ENCODE data around the gene OOEP.
"Not testable (repeated sequence)": the region's sequence is repeated elsewhere in the genome, so short reads cannot be mapped to it uniquely, and the experiment has no call there.

Gene OOEP
- total RNA-seq: 0 to 1.3 (median 0.10) reads per million in 9 experiments

DNA sequence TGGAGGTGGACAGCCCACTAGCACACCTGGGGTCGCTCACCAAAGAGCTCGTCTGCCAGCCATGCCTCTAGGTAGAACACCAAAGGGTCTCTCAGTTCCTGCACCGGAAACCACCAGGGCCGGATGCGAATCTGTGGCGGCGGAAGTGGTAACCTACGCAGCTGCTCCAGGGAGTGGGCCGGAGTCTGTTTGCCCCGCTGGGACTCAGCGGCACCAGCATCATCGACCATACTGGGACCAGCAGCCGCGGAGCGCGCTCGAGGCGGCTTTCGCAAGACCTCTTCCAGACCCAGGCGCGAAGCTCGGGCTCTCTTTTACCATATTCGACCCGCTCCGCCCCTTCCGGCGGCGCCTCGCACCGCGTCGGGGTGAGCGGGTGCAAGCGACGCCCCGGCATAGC is at the start of gene OOEP:
Gene OOEP (minus strand): TSS at position 335 of the 400 bp plus-strand sequence. CDS start 105 bp downstream, at position 230.
- Mint-ChIP-seq H3K27ac (no peak within 1 kb of the TSS), H3K9me3 (no peaks in the 10 kb centered on the region), H3K4me1 (ENCODE audit: low read depth in 2 of 2) (no peaks in the 10 kb centered on the region), H3K4me3 (no peak within 1 kb of the TSS), H3K36me3 (ENCODE audit: insufficient read depth) (no peaks in the 10 kb centered on the region), H3K27me3 (no peaks in the 10 kb centered on the region)
- ATAC-seq (replicated peaks) (no peak), DNase-seq (no peak)

- no peaks in the 10 kb centered on the region for H3K27me3 Mint-ChIP-seq
- H3K4me1 Mint-ChIP-seq (ENCODE audit: low read depth in 2 of 2): peaks cover 18 to 24% of the 10 kb centered on the region in 2 donors
- H3K9me3 Mint-ChIP-seq: no peaks in the 10 kb centered on the region
- peak overlapping the region; percentile 40 to 44 for H3K4me3 Mint-ChIP-seq
- peaks cover 7% of the 10 kb centered on the region for H3K36me3 Mint-ChIP-seq (ENCODE audit: insufficient read depth)
- no peak for DNase-seq
- peak overlapping the region; percentile 73 to 86 for H3K27ac Mint-ChIP-seq
- ATAC-seq (replicated peaks): no peak
Measured at GRCh38 chr6:73418081-73418741, 48.5 kb upstream of the OOEP start.

- no peaks in the 10 kb centered on the region for H3K27me3 Mint-ChIP-seq
- H3K4me1 Mint-ChIP-seq (ENCODE audit: low read depth in 2 of 2): peaks cover 3 to 8% of the 10 kb centered on the region in 2 donors
- ATAC-seq (replicated peaks) (no peak), DNase-seq (no peak)
- peaks cover 10% of the 10 kb centered on the region for H3K36me3 Mint-ChIP-seq (ENCODE audit: insufficient read depth)
- H3K4me3 Mint-ChIP-seq: no peak overlapping the region
- H3K9me3 Mint-ChIP-seq: no peaks in the 10 kb centered on the region
- H3K27ac Mint-ChIP-seq: no peak overlapping the region
Measured at GRCh38 chr6:73413102-73413501, 43.4 kb upstream of the OOEP start.

- no peak overlapping the region for H3K27ac Mint-ChIP-seq
- ATAC-seq (replicated peaks): no peak
- H3K36me3 Mint-ChIP-seq (ENCODE audit: insufficient read depth): peaks cover 20% of the 10 kb centered on the region
- no peaks in the 10 kb centered on the region for H3K9me3 Mint-ChIP-seq
- no peak for DNase-seq
- H3K4me3 Mint-ChIP-seq: no peak overlapping the region
- no peaks in the 10 kb centered on the region for H3K27me3 Mint-ChIP-seq
- no peaks in the 10 kb centered on the region for H3K4me1 Mint-ChIP-seq (ENCODE audit: low read depth in 2 of 2)
Measured at GRCh38 chr6:73409395-73409794, 39.7 kb upstream of the OOEP start.

DNA sequence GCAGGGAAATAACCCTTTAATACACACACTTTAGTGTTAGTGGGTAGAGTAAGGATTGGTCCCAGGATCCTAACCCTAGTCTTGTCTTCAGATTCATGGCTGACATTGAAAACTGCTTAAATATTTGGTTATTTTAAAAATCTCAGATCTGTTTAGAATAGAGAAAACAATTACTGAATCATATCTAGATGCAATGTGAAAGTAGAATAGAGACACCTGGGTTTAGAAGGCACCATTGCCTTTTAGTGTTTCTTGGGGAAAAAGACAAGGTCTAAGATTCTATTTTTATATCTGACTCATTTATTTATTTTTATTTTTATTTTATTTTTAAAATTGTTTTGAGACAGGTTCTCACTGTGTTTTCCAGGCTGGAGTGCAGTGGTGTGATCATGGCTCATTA is 31.0 kb upstream of the OOEP start:
- Mint-ChIP-seq H3K27ac (no peak overlapping the region), H3K4me3 (no peak overlapping the region), H3K9me3 (no peaks in the 10 kb centered on the region), H3K4me1 (ENCODE audit: low read depth in 2 of 2) (peaks cover 0 to 4% of the 10 kb centered on the region in 2 donors), H3K27me3 (no peaks in the 10 kb centered on the region), H3K36me3 (ENCODE audit: insufficient read depth) (peaks cover 11% of the 10 kb centered on the region)
- ATAC-seq (replicated peaks) (no peak), DNase-seq (no peak)

- DNase-seq: no peak
Measured at GRCh38 chr6:73395875-73396274, 26.2 kb upstream of the OOEP start.

DNA sequence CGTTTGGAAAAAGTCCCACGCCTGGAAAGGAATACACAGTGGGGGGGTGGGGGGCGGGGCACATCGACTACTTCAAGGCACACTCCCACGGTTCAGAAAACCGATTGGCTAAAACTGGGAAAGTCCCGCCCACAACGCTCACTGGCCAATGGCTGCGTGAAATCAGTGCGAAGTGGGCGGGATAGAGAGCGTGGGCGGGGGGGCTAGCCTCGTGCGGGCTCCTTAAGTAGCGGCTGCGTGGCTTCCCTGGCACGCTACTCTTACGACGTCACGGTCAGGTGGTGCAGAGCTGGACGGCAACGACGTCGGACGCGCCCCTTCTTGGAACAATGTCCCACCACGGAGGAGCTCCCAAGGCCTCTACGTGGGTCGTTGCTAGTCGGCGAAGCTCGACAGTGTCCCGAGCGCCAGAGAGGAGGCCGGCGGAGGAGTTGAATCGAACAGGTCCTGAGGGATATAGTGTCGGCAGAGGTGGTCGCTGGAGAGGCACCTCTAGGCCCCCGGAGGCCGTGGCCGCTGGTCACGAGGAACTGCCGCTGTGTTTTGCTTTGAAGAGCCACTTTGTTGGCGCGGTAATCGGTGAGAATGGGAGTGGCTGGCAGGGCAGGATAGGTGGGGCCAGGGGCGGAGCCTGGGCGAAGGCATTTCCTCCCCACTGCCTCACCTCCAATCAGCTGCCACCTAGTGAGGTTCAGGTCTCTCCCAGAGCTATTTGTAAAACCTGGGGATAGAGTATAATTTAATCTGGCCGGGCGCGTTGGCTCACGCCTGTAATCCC is 25.1 kb upstream of the OOEP start, which contains the start of gene DDX43:
Gene DDX43 (plus strand): TSS at position 252 of the 778 bp plus-strand sequence. CDS start 78 bp downstream, at position 330.
- DNase-seq (peak; percentile 43 to 53 (median 49)), ATAC-seq (replicated peaks) (peak; percentile 89)
- H3K9me3 Mint-ChIP-seq: no peaks in the 10 kb centered on the region
- no peaks in the 10 kb centered on the region for H3K36me3 Mint-ChIP-seq (ENCODE audit: insufficient read depth)
- H3K27ac Mint-ChIP-seq: peak within 1 kb of the TSS; percentile 82 to 97
- H3K27me3 Mint-ChIP-seq: no peaks in the 10 kb centered on the region
- H3K4me1 Mint-ChIP-seq (ENCODE audit: low read depth in 2 of 2): peaks cover 14 to 15% of the 10 kb centered on the region in 2 donors
- H3K4me3 Mint-ChIP-seq: peak within 1 kb of the TSS; percentile 80 to 85

More at GRCh38 chr6:73395875-73396274, 26.2 kb upstream of the OOEP start:
- H3K4me1 Mint-ChIP-seq (ENCODE audit: low read depth in 2 of 2): peaks cover 13 to 15% of the 10 kb centered on the region in 2 donors
- H3K9me3 Mint-ChIP-seq: no peaks in the 10 kb centered on the region
- no peak for ATAC-seq (replicated peaks)
- H3K36me3 Mint-ChIP-seq (ENCODE audit: insufficient read depth): no peaks in the 10 kb centered on the region
- peak overlapping the region in 1 of 2 donors; percentile 97 for H3K27ac Mint-ChIP-seq
- no peak overlapping the region for H3K4me3 Mint-ChIP-seq
- no peaks in the 10 kb centered on the region for H3K27me3 Mint-ChIP-seq

DNA sequence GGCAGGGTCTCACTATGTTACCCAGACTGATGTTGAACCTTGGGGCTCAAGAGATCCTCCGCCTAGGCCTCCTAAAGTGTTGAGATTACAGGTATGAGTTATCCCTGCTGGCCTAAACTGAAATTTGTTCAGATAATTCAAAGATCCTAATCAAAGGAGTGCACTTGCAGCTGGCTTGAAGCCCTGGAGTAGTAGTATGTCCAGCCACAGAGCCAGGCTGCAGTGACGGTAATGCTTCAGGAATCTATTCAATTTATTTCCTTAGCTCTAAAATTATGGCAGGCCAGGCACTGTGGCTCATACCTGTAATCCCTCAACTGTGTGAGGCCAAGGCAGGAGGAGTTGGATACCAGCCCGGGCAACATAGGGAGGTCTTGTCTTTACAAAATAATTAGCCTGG is 23.6 kb upstream of the OOEP start:
- Mint-ChIP-seq H3K4me3 (no peak overlapping the region), H3K27me3 (no peaks in the 10 kb centered on the region)
- no peak for DNase-seq

DNA sequence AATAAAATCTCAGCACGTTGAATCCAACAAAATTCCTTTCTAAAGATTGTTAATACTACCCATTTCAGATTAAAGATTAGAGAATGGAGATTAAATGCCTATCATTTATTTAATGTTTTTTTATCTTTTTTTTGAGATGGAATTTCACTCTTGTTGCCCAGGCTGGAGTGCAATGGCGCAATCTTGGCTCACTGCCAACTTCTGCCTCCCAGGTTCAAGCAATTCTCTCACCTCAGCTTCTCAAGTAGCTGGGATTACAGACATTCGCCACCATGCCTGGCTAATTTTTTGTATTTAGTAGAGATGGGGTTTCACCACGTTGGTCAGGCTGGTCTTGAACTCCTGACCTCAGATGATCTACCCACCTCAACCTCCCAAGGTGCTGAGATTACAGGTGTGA is 22.5 kb upstream of the OOEP start:
- not testable (repeated sequence) for H3K4me3 Mint-ChIP-seq; ATAC-seq (replicated peaks); DNase-seq; H3K36me3 Mint-ChIP-seq (ENCODE audit: insufficient read depth); H3K27me3 Mint-ChIP-seq; H3K9me3 Mint-ChIP-seq
- Mint-ChIP-seq H3K4me1 (ENCODE audit: low read depth in 2 of 2) (peaks cover 20 to 23% of the 10 kb centered on the region in 2 donors), H3K27ac (peak overlapping the region; percentile 26 to 66)

More for the DNA sequence above, 23.6 kb upstream of the OOEP start:
- H3K4me1 Mint-ChIP-seq (ENCODE audit: low read depth in 2 of 2): peaks cover 20 to 23% of the 10 kb centered on the region in 2 donors
- H3K27ac Mint-ChIP-seq: no peak overlapping the region
- H3K36me3 Mint-ChIP-seq (ENCODE audit: insufficient read depth): no peaks in the 10 kb centered on the region
- ATAC-seq (replicated peaks): no peak
- no peaks in the 10 kb centered on the region for H3K9me3 Mint-ChIP-seq

GRCh38 chr6:73391675-73392074 is 22.0 kb upstream of the OOEP start:
- DNase-seq (no peak), ATAC-seq (replicated peaks) (no peak)
- Mint-ChIP-seq H3K9me3 (no peaks in the 10 kb centered on the region), H3K27ac (peak overlapping the region in 1 of 2 donors; percentile 66), H3K4me1 (ENCODE audit: low read depth in 2 of 2) (peaks cover 20 to 23% of the 10 kb centered on the region in 2 donors), H3K4me3 (peak overlapping the region in 1 of 2 donors; percentile 35), H3K36me3 (ENCODE audit: insufficient read depth) (no peaks in the 10 kb centered on the region), H3K27me3 (no peaks in the 10 kb centered on the region)

DNA sequence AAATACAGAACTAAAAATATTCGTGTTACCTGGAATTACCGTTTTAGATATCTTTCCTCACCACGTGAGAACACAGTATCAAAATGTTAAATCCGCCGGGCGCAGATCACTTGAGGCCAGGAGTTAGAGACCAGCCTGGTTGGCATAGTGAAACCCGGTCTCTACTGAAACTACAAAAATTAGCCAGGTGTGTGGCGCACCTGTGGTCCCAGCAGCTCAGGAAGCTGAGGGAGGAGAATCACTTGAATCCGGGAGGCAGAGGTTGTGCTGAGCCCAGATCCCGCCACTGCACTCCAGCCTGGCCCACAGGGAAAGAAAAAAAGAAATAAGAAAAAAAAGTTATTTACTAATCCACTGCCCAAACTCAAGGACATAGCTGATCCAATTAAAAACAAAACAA is 20.2 kb upstream of the OOEP start:
- peaks cover 15 to 20% of the 10 kb centered on the region in 2 donors for H3K4me1 Mint-ChIP-seq (ENCODE audit: low read depth in 2 of 2)
- DNase-seq (no peak), ATAC-seq (replicated peaks) (no peak)
- no peaks in the 10 kb centered on the region for H3K27me3 Mint-ChIP-seq
- H3K4me3 Mint-ChIP-seq: no peak overlapping the region
- H3K9me3 Mint-ChIP-seq: no peaks in the 10 kb centered on the region
- no peaks in the 10 kb centered on the region for H3K36me3 Mint-ChIP-seq (ENCODE audit: insufficient read depth)
- H3K27ac Mint-ChIP-seq: peak overlapping the region in 1 of 2 donors; percentile 89

DNA sequence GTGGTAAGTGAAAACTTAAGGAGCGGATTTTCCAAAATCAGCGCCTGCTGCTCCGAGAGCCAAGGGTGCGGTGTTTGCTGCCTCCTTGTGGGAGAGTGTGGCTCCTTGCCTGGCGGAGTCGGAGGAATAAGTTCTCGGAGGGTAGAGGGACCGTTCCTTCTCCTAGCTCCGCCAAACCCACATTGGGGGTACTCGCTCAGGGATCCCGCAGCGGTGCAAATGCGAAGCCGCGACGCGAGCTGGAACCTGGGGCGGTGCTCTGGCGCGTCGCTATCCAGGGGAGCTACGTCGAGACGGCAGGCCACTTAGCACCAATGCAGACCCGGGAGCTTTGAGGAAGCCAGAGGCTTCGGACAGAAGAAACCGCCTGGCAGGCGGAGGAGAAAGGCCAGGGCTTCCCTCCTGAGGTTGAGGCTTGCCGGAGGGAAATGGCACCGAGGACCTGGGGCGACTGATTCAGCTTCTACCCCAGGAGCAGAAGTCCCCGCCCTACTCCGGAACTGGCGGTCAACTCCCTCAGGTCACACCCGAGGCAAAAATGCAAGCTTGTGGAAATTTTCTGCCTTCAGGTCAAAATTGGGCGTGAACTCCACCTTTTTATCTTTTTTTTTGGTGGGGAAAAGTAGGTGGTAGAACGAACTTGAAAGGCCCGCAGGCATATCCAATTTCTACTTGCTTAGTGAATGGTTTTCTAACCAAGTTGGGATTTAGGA is 19.3 kb upstream of the OOEP start:
- peak; percentile 32 to 35 (median 33) for DNase-seq
- Mint-ChIP-seq H3K4me3 (peak overlapping the region; percentile 83 to 89), H3K27ac (peak overlapping the region; percentile 89 to 90), H3K36me3 (ENCODE audit: insufficient read depth) (no peaks in the 10 kb centered on the region), H3K9me3 (no peaks in the 10 kb centered on the region), H3K4me1 (ENCODE audit: low read depth in 2 of 2) (peaks cover 13 to 18% of the 10 kb centered on the region in 2 donors), H3K27me3 (no peaks in the 10 kb centered on the region)
- peak; percentile 92 for ATAC-seq (replicated peaks)

GRCh38 chr6:73388433-73388799 is 18.7 kb upstream of the OOEP start:
- no peaks in the 10 kb centered on the region for H3K36me3 Mint-ChIP-seq (ENCODE audit: insufficient read depth)
- H3K27ac Mint-ChIP-seq: peak overlapping the region; percentile 89 to 90
- ATAC-seq (replicated peaks) (peak; percentile 3), DNase-seq (no peak)
- peaks cover 13 to 18% of the 10 kb centered on the region in 2 donors for H3K4me1 Mint-ChIP-seq (ENCODE audit: low read depth in 2 of 2)
- H3K4me3 Mint-ChIP-seq: peak overlapping the region; percentile 83 to 89
- no peaks in the 10 kb centered on the region for H3K27me3 Mint-ChIP-seq
- H3K9me3 Mint-ChIP-seq: no peaks in the 10 kb centered on the region

Data from effector memory CD8-positive, alpha-beta T cell (primary cell).